ENCODE data around the gene PRPF39.
A peak's percentile ranks its signal among the peaks of the same experiment; 100 is the strongest.

The PRPF39 gene

DNA sequence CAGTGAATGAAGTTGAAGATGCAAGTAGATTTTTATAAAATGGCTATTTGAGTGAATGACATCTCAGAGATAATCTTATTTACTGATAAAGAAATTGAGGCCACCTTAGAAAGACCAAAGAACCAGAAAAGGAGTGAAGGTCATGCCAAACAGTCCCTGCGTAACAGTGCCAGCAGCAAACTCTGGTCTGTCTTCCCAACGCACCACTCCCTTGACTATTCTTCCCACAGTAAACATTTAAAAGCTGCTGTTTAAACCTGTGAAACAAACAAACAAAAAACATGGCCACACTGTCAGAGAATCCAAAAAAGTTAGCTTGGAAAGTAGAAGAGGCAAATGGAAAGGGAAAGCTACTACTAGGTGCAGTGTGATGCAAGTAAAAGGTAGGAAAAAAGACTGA lies 1.5 kb upstream of the PRPF39 start:
- DNase-seq = no peak

DNA sequence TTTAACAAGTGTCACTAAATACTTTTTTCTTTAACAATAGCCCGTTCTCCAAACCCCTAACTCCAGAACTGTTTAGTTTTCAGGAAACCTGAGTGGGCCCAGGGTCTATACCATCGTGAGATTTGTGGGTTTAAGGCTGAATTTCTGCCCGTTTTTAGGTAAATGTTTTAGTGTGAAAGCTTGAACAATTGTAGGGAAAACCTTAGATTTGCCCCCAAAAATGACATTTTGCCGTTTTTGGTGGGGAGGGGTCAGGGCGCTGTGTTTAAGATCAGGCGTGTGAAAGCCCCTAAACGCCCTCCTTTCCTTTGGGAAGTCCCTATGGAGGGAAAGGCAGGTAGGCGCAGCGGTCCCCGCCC lies 320 bp upstream of the PRPF39 start:
- DNase-seq = no peak

DNA sequence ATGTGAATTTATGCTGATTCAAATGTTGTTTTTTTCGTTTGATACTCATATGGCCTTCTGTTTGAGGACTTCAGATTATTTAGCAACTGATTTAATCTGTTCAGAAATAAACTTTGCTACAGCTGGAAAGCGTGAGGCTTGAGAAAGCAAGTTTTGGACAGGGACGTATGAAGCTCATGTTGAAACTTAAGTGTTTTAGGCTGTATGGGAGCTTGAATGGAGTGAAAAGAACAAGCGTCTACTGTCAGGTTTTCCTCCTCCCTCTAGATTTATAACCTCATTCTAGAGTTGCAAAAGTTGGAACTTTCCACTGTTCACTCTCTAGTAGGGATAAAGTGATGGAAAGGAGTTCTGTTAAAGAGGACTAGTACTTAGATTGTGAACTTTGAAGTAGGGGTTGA lies 1.0 kb downstream of the PRPF39 start:
- DNase-seq = no peak

DNA sequence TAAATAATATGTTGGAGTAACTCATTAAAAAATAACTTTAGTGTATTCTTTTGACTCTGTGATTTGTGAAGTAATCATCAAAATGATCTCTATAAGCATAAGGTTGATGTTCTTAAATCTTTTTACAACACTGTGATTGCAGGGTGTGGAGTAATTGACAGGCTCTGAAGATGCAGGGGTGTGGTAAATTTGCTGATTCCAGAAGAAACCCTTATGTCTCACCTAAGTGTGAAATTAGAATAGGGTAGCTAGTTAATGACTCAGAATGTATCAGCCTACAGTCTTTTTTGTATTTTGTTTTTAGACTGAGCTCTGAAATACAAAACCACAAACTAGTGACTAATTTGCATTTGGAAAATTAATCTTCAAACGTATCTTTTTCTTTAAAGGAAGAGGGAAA lies 5.9 kb downstream of the PRPF39 start:
- no peak for DNase-seq

GRCh38 chr14:45091710-45092109 lies 7.8 kb downstream of the PRPF39 start:
- DNase-seq = no peak

DNA sequence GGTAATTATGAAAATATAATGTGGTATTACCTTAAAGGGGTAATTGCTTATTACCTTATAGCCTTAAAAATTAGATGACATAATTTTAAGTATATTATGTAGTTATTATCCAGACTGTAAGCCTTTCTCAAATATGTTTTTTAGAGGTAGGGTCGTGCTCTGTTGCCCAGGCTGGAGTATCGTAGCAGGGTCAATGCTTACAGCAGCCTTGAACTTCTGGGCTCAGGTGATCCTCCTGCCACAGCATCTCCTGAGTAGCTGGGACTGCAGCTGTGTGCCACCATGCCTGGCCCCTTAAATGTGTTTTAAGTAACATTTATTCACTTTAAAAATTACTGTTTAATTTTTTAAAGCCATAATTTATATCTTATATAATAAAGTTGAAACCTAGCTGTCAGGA lies 10.4 kb downstream of the PRPF39 start:
- no peak for DNase-seq

DNA sequence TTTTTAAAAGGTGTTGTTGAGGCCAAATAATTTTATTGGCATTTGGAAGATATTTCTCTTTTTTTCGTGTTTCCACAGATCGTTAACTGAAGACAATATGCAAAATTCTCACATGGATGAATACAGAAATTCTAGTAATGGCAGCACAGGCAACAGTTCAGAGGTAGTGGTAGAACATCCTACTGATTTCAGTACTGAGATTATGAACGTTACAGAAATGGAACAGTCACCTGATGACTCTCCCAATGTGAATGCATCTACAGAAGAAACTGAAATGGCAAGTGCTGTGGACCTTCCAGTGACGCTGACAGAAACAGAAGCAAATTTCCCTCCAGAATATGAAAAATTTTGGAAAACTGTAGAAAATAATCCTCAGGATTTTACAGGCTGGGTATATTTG lies 11.2 kb downstream of the PRPF39 start:
- DNase-seq = no peak

DNA sequence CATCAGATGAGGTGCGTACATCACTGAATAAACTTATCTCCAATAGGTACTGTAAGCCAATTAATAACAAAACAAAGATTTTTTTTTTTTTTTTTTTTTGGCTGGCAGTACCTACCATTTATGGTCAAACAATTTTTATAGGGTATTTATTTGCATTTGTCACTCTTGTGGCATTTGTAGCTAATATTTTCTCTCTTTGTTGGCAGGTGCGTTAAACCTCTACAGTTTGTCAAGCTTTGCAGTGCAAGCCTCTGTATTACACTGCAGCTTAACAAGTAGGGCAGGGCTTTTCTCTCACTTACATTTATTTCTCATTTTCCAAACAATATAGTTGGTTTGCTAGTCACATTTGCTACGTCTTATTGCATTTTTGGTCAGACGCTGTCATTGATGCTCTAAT lies 12.3 kb downstream of the PRPF39 start:
- no peak for DNase-seq

DNA sequence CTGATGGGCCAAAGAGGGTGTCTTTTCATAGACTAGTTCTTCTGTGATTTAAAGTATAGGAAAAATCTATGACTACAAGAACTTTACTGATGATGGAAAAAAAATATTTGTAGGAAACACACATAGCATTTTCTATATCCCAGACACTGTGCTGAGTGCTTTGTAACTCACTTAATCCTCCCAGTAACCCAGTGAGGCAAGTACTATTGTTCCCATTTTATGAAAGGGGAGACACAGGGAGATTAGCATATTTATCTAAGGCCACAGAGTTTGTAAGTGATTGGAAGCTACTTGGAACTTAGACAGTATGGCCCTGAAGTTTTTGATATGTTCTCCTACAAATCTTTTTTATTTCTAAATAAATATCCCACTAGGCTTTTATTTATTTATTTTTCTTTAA lies 19.9 kb downstream of the PRPF39 start:
- no peak for DNase-seq

DNA sequence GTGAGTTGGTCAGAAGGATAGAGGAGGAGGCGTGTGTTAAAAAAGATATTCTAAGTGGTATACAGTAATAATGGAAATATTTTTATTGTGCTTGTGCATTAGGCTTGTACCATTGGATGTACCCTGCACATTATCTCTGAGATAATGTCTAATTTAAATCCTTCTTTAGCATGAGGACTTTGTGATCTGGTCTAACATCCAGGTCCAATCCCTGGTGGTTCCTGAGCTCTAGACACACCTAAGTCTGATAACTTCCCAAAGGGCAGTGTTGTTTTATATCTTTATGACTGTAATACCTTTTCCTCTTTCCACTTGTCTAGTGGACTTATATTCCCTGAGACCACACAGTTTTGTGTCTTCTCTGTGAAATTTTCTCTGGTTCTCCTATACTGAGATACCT lies 20.6 kb downstream of the PRPF39 start:
- DNase-seq = no peak

DNA sequence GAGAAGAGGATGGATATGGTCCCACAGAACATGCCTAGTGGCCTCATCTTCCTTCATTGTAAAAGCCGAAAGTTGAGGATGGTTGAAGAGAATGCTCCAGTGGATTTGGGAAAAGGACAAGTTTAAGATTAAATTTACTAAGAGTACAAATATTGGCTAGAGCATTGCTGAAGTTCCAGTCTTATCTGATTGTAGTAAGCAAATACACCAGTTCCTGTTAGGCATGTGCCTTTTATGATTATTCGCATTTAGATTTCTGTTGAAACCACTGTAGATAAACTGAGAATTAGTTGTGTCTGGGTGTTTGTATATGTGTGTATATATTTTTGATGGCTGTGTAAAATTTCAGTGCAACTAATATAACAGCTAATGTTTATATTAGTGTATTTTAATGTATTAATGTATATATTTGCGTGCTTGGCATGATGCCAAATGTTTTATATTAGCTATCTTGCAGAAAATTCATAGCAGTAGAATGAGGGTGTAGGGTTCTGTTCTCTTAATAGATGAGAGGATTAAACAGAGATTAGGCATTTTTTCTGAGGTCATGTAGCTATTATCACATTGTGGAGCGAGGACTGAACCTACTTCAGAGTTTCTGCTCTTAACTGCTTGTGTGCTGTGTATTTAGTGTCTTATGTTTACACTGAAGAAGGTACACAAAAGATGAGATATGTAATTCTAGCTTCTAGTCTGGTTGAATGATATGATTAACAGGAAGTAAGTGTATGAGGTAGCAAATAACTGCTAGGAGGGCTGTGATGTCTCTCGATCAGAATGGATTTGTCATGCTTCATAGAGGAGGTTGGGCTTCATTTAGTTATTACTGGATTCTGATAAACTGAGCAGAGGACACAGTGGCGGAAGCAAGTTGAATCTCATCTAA lies 29.2 kb downstream of the PRPF39 start:
- no peak for DNase-seq

DNA sequence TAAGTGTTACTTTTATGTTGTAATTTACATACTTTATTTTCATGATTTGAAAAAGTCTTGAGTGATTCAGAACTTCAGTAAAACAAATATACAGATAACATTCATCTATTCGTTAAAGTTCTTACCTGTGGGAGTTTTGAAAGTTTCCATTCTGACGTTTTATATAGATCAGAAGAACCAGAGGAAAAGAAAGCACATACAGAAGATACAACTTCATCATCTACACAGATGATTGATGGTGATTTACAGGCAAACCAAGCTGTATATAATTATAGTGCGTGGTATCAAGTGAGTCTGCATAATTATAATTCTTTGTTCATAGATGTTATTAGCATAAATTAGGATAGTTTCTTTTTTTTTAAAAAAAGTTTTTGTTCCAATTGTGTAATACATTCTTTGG lies 30.4 kb downstream of the PRPF39 start:
- no peak for DNase-seq

- no peak for DNase-seq
These were observed 34.7 kb downstream of the PRPF39 start for GRCh38 chr14:45118594-45118993.

GRCh38 chr14:45120096-45120495 lies 36.2 kb downstream of the PRPF39 start:
- DNase-seq = no peak

- DNase-seq = no peak
These were observed 39.4 kb downstream of the PRPF39 start for GRCh38 chr14:45123271-45123670.

GRCh38 chr14:45125754-45126153 lies 41.8 kb downstream of the PRPF39 start:
- DNase-seq = no peak

DNA sequence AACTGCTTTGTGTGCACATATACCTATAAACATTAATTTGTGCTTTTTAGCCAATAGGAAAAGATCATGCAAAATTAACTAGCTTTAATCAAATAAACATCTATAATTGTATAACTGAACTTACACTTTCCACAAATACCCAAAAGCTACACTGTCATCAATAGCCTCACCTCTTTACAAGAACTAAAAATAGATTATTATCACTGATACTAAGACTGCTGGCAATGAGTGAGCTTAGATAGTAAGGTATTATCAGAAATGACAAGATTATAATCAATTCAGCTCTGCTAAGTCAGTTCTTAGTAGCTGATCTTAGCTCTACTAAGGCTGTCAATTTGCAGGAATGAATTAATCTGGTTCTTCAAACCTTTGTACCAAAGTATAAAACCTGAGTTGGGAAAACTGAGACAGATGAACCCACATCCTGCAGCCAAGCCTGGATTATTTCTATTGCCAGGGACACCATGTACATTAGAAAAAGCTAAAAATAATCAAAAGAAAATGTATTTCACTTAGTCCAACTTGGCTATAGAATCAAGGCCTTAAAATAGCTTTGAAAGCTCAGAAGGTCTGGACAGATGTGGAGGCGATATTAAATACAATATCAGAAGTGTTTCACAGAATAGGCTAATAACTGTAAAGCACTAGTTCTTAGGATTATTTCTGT lies 45.2 kb downstream of the PRPF39 start:
- DNase-seq = no peak

DNA sequence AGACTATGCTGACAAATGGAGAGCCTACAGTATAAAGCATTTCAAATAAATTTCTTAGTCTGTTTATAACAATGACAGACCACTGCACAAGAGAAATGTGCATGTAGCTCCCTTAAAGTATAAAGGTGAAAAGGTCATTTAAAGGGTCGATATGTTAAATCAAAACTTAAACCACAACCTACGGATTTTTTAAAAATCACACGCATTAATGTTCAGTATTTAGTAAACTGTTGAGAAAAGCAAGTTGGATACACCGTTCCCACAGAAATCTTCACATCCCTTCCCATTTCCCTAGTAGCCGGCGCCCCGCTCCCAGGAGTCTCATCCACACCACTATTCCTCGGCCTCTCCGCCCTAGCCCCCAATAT lies 49.8 kb downstream of the PRPF39 start:
- DNase-seq = no peak

DNA sequence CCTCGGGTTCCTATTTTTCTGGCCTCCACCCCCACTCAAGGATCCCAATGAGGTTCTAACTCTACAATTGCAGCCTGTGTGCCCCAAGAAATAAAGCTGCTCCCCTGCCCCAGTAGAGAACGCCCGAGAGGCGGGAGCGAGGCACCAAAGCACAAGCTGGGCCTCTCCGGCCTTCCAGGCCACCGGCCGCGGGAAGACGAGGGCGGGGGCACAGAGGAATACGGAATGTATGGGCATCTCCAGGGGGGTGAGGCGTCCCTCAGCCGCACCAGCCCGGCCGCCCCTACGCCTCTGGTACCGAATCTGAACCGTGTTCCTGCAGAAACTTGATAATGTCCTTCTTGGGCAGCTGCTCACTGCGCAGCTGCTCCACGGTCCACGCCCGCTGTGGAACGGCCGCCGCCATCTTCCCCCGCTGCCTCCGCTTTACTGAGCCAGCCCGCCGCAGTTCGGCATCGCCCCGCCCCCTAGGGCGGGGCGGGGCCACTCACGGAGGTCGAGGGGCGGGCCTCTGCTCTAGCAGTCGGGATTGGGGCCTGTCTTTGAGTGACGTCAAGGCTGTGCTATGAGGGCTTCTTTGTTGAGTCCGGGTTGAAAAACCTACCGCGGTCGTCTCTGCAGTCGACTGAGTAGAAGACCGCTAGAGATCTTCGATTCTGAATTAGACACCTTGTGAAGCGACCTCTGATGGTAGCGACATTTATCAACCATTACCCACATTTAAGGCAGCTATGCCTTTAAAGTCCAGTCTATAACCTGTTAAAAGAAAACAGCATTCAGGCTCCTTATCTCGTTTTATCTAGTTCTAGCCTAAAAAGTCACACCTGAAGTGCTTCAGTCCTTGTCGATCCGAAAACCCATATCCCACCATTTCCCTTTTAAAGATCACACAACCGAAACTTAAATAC lies 50.4 kb downstream of the PRPF39 start, which contains the start of gene FKBP3:
TSS of gene FKBP3 (minus strand) at position 431 of the 908 bp plus-strand sequence. CDS start at position 406, 25 bp downstream.
- peak; percentile 93 for DNase-seq

DNA sequence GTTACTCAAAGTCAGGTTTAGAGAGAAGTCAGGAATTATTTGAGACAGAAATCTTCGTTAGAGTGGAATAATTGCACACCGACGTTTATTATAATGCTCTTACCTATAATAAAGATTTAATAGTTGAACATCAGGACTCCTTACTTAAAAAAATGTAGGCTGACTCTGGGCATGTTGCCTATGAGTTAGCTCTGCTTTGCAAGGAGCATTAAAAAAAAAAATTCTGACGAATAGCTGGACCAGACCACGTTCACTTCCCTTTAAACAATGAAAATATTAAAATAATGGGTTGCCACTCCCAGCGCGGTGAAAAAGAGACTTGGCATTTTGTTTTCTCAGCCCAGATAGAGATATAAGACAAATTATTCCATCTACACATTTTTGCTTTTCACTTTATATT lies 51.2 kb downstream of the PRPF39 start:
- DNase-seq = no peak

DNA sequence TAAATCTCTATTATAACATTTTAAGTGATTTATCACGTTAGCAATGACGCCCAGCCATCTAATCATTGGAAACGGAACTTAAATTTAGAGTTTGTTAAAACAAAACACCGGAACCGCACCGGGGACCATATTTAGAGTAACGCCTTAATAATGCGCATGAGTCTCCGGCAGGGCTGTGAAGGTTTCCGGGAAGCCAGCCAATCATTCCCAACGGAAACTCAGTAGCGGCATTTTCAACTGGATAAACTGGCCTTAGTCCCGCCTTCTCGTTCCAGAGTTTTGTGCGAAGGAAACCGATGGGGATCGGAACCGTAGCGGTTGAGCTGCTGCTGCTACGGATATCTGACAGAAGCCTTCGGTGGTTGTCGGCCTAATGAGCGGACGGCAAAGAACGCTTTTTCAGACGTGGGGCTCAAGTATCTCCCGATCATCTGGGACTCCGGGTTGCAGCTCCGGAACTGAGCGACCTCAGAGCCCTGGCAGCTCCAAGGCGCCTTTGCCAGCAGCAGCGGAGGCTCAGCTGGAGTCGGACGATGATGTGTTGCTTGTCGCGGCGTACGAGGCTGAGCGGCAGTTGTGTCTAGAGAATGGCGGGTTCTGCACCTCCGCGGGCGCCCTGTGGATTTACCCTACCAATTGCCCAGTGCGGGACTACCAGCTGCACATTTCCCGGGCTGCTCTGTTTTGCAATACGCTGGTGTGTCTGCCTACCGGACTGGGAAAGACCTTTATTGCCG lies 51.9 kb downstream of the PRPF39 start, which contains the start of gene FANCM:
TSS of gene FANCM (plus strand) at position 272 of the 737 bp plus-strand sequence. CDS start at position 374, 102 bp downstream.
- DNase-seq = peak; percentile 73 to 77

DNA sequence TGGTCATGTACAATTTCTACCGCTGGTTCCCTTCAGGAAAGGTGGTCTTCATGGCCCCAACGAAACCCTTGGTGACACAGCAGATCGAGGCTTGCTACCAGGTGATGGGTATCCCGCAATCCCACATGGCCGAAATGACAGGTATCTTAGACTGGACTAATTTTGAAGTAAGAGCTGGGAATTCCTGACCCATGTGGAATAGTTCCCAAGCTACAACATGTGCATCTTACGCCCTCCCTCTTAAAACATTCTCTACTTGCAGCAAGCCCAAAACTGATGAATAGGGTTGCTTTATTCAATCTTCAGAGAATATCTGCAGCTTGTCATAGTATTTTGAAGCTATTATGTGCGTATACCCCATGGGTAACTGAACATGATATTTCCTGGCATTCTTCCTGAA lies 52.5 kb downstream of the PRPF39 start:
- DNase-seq = no peak

Data from activated CD4-positive, alpha-beta T cell treated with anti-CD3 and anti-CD28 coated beads, Interleukin-2, amount 50 U/mL, for 4 hours (primary cell).